Measurements from ENCODE around the gene COL1A2.

The COL1A2 gene

DNA sequence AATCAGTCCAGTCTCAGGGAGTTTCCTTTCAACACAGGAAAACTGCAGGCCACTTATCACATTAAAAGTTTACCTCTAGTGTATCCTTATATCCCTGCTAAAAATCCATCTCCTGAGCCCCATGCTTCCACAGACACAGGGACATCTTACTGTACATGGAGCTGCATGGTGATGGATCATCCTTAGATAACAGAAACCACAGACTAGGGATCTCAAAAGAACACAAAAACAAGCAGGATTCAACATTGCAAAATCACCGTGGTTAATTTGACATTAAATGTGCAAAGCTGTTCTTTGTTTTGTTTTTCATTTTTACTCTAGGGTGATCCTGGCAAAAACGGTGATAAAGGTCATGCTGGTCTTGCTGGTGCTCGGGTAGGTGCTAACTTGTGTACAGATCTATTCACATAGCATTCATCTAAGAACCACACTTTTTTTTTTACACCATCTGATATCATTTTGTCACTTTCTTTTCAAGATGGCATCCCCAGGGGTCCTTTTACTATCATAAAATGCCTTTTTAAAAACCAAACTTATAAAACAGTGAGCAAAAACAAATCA lies 18.1 kb downstream of the COL1A2 start:
- no peak for DNase-seq

DNA sequence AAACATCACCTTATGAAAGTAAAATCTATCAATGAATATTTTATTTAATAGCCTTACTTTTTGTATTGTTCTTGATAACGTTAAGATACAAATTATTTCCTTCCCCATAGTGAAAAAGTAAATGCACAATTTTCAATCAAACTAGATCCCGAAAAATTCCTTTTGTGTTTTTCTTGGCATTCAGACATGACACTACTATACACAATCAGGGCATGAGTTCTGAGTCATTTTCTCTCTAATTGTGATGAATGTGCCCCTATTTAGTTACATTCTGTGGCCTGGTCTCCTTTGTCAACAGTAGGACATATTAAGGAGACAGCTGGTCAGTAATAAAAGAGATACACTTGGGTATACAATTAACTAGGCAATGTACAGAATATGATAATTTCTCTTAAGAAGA lies 19.8 kb downstream of the COL1A2 start:
- no peak for DNase-seq

DNA sequence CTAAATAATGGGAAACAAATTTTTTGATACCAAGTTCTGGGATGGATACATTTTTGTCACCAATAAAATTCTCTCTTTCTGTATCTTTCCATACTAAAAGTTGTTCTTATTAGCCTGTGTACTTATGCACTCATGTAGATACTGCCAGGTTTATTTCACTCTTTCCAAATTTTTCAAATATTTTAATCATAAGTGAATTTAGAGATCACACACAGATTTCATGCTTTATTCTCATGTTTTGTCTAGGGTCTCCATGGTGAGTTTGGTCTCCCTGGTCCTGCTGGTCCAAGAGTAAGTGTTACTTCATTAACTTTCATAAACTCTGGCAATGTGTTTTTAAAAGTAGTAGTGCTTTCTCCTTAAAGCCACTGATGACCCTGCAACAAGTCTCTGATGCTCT lies 20.3 kb downstream of the COL1A2 start:
- no peak for DNase-seq

DNA sequence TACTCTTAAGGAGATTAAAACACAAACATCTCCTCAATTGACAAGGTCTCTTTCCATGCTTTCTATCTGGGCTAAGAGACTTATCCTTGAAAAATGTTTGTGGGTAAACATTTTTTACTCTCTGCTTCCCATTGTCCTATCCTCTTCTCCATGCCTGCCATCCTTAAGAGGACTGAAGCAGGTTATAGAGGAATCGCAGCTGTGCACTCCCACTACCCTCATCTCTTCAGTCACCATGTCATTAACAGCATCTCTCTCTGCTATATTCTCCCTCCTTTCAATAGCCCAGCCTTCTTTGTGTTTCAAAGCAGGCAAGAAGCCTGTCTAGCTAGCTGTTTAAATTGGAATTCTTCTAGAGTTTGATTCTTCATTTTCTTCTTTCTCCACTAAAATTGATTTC lies 22.6 kb downstream of the COL1A2 start:
- DNase-seq = no peak

DNA sequence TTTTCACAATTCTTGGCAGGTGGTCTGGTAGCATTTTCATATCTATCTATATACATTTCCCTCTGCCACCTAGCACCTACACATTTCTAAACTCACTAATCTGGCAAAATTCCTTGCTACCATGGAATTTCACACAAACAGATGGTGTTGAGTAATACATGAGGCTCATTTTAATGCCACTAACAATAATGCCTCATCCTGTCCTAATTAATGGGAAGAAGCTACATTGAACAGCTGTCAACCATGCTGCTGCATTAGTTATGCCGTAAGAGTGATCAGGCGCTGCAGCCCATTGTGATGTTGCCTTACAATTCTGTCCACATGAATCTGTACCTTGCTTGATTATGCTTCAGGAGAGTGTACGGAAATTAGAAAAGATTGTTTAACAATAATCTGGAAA lies 23.2 kb downstream of the COL1A2 start:
- DNase-seq = peak in 1 of 2 donors; percentile 17

DNA sequence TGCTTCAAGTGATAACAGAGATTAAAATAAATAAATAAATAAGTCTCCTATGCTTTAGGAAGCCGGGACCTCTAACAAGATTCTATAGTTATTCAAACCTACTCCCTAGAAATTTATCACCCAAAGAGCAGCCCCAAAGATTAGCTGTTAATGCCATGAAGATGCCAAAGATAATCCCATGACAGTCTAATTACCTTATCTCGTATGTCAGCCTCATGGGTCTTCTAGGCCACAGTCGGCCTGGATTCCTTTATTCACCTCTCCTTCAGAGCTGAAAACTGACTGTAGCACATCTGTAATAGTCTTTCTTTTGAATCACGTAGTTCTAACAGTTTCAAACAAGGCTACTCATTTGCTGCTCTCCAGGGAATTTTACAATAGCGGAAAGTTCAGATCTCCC lies 24.2 kb downstream of the COL1A2 start:
- DNase-seq = no peak

DNA sequence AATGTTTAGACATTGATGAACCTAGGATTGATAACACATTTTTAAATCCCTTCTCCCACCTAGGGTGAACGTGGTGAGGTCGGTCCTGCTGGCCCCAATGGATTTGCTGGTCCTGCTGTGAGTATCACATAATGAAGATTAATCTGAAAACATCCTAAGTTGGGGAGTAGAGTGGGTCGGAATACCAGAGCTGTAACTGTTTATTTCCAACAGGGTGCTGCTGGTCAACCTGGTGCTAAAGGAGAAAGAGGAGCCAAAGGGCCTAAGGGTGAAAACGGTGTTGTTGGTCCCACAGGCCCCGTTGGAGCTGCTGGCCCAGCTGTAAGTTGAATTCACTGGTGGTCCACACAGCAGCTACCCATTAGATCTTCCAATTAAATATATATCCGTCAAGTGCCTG lies 25.6 kb downstream of the COL1A2 start:
- DNase-seq = no peak

DNA sequence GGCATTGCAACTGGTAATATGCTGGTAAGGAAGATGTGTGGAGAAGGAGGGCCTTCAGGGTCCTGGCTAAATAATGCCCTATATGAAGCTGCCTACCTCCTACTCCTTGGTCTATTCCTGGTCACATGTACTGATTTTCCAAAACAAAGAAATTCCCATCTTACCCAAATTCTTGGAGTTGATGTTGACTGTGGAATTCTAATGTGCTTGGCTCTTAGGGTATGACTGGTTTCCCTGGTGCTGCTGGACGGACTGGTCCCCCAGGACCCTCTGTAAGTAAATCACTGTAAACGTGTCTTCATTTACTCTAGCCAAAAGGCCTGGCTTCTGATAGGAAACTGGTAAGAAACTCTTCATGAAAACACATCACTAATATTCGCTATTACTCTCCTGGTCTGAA lies 27.0 kb downstream of the COL1A2 start:
- no peak for DNase-seq

DNA sequence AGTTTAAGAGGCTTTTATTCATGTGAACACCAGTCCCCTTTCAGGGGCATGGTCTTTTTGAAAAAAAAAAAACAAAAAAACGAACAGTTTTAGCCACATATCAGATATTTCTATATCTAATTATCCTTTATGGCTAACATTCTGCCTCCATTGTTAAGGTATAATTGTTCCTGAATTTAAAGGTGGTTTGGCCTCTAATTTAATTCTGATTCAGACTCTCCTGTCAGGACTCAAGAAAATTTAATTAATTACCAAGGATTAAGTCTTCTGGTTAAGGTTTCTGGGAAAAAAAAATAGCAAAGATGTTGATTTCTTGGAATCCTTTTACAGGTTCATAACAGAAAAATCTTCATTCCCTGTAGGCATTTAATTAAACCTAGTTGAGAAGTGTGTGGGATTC lies 27.4 kb downstream of the COL1A2 start:
- DNase-seq = no peak

DNA sequence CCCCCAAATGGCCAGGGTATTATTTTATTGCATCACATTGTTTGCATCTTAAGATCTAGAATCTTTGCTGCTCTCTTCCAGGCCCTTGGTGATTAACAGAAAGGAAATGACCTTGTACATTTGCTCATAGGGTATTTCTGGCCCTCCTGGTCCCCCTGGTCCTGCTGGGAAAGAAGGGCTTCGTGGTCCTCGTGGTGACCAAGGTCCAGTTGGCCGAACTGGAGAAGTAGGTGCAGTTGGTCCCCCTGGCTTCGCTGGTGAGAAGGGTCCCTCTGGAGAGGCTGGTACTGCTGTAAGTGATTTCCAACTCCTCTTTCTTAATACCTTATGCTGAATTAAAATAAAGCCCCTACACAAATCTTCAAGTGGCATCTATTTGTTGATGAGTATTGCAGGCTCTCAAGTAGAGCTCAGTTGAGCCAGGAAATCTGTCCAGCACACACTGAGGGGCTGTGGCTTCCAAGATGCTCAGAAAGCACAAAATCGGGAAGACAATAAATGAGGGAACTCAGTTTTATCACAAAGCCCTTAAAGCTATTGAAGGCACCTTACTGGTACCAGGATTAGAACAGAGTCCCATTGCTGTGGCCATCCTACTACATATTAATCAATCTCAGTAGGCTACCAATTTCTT lies 28.2 kb downstream of the COL1A2 start:
- DNase-seq = no peak

DNA sequence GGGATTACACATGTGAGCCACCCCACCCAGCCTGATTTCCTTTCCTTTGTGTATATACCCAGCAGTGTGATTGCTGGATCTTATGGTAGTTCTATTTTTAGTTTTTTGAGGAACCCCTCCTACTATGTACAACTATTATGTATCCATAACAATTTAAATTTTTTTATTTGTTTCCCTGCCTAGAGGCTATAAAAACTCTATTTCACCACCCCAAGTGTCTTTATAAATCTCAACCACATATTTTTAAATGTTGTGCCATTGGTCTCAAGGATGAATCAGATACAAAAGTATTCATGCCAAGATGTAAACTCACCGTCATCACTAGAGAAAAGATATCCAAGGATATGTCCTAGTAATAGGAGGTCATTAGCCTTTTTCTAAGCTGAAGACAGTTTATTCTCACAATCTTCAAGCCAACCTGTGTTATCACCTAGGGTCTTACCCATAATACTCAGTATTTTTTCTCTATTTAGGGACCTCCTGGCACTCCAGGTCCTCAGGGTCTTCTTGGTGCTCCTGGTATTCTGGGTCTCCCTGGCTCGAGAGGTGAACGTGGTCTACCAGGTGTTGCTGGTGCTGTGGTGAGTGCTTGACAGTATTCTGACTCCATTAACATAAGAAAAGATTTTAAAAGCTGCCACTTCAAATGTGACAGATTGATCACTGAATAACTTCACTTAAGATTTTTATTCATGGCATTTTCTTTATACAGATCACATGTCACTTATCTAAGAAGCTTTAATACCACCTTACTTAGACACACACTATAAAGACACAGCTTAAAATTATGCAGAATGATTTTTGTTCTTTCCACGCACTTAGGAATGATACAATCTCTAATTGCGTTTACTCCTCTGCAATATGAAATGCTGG lies 29.4 kb downstream of the COL1A2 start:
- no peak for DNase-seq

DNA sequence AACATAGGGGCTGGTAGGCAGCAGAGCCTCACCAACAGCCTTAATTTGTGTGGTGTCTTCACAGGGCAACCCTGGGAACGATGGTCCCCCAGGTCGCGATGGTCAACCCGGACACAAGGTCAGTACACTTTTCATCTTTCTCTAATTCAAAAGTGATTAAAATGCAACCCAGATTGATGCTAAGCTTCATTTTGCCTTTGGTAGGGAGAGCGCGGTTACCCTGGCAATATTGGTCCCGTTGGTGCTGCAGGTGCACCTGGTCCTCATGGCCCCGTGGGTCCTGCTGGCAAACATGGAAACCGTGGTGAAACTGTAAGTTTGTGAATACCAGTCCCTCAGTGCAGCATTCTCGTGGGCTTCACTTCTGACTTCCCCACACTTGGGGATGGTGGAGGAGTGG lies 30.9 kb downstream of the COL1A2 start:
- no peak for DNase-seq

DNA sequence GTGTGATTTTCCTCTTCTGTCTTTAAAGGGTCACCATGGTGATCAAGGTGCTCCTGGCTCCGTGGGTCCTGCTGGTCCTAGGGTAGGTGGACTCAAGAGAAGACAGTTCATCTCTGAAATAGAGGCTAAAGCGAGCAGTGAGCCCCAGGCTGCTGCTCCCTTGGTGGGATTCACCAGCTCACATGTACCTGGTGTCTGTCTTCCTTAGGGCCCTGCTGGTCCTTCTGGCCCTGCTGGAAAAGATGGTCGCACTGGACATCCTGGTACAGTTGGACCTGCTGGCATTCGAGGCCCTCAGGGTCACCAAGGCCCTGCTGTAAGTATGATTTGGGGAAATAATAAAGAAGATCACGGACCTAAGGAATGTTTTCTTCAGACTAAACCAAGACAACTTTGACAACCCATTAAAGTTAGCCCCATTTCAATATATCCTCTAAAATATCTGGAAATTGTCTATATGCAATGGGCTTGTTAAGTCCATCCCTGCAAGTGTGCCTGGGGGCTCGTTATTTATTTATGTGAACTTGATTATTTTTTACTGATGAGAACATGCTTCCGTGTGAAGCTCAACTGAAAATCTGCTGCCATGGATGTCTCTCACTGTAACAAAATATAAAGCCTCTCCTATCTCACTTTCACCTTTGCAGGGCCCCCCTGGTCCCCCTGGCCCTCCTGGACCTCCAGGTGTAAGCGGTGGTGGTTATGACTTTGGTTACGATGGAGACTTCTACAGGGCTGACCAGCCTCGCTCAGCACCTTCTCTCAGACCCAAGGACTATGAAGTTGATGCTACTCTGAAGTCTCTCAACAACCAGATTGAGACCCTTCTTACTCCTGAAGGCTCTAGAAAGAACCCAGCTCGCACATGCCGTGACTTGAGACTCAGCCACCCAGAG lies 32.5 kb downstream of the COL1A2 start:
- no peak for DNase-seq

DNA sequence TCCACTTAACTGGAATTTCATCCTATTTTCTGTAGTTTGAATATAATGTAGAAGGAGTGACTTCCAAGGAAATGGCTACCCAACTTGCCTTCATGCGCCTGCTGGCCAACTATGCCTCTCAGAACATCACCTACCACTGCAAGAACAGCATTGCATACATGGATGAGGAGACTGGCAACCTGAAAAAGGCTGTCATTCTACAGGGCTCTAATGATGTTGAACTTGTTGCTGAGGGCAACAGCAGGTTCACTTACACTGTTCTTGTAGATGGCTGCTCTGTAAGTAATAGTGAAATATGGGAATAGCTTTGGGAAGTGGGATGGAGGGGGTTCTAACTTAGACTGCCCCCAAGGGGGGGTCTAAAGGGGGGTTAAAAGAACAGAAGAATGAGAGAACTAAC lies 34.5 kb downstream of the COL1A2 start:
- no peak for DNase-seq

DNA sequence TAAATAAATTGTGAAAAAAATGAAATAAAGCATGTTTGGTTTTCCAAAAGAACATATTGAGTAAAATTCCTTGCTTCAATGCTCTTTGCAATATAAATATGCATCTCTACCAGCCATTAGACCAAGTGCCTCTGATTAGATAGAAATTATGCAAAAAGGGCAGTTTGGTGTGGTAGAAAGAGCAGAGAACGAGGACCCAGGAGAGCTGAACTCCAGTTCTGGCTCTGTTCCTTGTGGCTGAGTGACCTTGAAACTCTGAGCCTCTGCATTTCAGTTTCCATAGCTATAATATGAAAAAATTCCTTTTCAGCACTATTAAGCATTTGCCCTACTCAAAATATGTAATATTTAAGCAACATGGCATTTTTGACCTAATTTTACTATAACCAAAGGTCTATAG lies 36.5 kb downstream of the COL1A2 start:
- DNase-seq = no peak

DNA sequence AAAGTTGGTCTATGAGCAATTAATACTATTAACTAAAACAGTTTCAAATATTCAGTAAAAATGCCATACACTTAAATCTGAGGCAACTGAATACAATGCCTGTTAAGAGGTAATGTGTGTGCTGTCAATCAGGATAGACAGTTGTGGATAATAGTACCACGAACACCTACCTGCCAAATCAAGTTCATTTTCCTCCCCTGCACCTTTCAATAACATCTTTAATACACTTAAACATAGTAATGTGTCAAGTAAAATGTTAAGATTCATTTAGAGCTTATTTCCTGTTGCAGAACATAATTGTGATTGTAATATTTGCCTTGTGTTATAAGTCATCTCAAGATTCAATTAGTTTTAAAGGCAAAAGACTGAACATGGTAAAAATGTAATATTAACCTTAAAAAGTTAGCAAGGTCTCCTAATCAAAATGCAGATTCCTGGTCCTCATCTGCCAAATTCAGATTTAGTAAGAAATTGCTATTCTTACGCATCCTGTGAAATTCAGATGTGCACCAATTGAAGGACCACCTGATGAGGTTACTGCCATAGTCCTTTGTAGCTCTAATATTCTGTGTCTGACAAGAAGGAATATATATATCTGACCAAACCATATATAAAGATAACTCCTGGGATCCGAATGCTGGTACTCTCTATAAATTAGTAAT lies 37.1 kb downstream of the COL1A2 start:
- no peak for DNase-seq

DNA sequence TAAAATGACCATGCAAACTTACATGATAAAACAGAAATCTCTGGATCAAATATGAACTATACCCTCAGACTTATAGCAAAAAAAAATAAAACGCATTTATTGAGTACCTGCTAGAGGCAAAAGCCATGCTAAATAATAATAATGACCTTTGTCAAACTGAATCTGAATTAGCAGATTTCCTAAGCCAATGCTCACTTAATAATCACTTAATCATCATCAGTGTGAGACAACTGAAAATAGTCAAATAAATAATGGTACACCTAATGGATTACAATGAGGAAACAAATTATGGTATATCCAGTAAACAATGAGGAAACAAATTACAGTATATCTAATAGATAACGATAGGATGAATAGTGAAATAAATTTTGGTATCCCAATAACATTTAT lies 37.6 kb downstream of the COL1A2 start:
- DNase-seq = no peak

DNA sequence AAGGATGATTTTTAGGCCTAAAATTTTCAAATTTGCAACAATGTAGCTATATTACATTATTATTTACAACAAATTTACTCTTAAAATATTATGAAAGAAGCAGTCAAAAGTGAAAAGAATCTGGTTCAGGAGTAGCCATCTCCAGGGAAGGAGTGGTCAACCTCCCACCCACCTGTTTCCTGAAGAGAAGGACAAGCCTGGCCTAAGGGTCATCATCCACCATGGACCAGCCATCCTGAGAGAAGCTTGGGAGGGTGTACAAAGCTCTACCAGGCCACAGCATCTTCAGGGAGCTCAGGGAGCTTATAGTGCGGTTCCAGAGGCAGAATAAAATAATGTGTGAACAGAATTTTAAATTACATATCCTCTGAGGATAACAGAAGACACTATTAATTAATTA lies 38.1 kb downstream of the COL1A2 start:
- no peak for DNase-seq

DNA sequence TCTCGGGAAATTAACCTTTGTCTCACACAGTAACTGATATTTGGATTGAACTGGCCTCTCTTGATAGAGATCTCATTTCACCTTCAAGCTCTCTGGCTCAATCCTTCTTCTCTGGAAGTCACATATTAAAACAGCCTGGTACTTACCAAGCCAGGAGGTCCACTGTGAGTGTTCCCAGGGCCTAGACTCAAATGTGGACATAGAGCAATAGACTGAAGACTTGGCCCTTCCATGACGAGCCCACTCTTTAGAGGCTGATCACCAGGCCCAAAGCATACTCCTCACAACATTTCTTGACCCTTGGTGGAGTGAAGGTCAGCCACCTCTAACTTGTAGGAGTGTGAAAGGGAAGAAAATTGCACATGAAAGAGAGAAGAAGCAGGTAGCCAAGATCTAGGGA lies 38.5 kb downstream of the COL1A2 start:
- DNase-seq = no peak

DNA sequence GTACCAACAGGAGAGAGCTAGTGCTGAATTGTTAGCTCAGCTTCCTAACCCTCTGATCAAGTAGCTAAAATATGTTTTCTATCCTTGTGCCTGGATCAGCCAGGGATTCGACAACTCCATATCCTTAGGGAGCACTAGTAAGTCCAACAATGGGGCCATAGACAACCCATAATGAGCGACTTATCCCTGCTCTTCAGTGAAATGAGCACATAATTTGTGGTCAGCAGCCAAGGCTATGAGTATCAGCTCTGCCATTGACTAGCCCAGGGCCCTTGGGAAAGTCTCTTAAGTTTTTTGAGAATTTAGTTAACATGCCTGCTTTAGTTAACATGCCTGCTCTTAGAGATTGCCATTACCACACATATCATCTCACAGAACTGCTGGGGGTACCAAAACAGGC lies 39.3 kb downstream of the COL1A2 start:
- no peak for DNase-seq

DNA sequence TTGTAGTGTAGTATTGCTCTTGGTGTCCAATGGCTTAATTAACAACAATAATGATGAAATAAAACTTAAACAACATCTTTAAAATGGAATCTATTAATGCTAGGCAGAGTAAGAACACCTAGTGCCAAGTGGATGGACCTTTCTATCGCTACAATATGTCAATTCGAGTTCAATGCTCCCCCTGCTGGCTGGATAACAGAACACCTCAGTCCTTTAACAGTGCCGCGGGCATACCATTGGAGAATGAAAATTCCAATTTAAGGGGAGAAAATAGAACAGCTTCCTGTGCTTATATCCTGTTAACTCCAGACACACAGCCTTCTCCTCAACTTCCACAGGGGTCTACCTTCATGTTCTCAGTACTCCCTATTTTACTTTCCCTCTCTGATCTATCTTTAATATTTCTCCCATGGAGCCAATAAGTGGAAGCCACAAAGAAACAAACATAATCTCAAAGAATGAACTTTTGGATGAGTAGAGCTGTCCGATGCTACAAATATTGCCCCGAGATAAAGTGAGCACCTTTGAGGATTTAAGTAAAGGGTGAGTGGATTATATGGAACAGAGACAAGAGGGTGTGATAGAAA lies 41.4 kb downstream of the COL1A2 start:
- DNase-seq = peak; percentile 18 to 51

DNA sequence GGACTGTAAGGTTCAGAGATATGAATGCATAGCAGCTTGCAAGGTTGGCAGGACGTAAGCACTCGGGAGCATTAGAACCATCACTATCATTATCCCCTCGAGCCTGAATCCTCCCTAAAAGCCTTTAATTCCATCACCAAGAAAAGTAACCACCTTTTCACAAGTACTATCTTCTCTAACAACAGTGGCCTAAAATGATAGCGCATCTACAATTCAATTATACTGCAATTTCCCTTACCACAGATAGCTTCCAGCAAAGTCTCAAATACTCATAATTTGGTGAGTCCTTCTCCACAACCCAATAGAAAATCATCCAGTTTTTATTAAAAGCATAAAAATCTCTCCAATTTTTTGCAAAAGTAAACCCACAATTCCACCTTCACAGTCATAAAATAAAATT lies 42.0 kb downstream of the COL1A2 start:
- no peak for DNase-seq

All from hippocampal formation (tissue), 2 donors.